ENCODE measurements around the gene HSD11B2. TPM values are rescaled to one million over a fixed set of nuclear protein-coding genes. Genes with fewer than 3 reads are reported as not detected.
A peak's percentile ranks its signal among the peaks of the same experiment; 100 is the strongest.

The HSD11B2 gene
- total and polyA plus RNA-seq, 2 of the 8 experiments (the other 6 are each of a cell fraction or from before 2014, with no cell fraction given): 28.7 to 32.9 TPM

GRCh38 chr16:67397812-67398545 is 32.9 kb upstream of the HSD11B2 start:
- Histone ChIP-seq H3K14ac (ENCODE audit: insufficient read length) (no peak overlapping the region), H4K5ac (ENCODE audit: insufficient read length, low read depth, low read length) (no peak overlapping the region), H4K20me1 (replicated peaks in 1 of 2; ENCODE audit: control insufficient read depth in 1 of 2, insufficient read depth in 2 of 2, low read length in 2 of 2) (peaks cover 2 to 6% of the 10 kb centered on the region in 2 experiments), H3K27me3 (replicated peaks in 1 of 4; ENCODE audit: control insufficient read depth in 3 of 4, extremely low read depth in 1 of 4, insufficient read depth in 3 of 4, low read length in 3 of 4) (peaks cover 20 to 40% (median 36%) of the 10 kb centered on the region in 4 experiments), H3K56ac (replicated peaks; ENCODE audit: insufficient read length, low read depth, low read length) (no peak overlapping the region), H3K27ac (ENCODE audit: low read depth, low read length) (no peak overlapping the region), H4K8ac (ENCODE audit: extremely low read depth, insufficient read depth, low read length) (no peak overlapping the region), H2BK20ac (ENCODE audit: low read length) (no peak overlapping the region), H3K23ac (ENCODE audit: insufficient read length) (no peak overlapping the region), H3K23me2 (ENCODE audit: low read depth, low read length) (peaks cover 2% of the 10 kb centered on the region; the same call in 1 of the 2 replicates), H3K4me1 (replicated peaks in 1 of 4; ENCODE audit: control insufficient read depth in 3 of 4, insufficient read depth in 4 of 4, low read length in 3 of 4) (peaks cover 0 to 35% (median 23%) of the 10 kb centered on the region in 4 experiments; a peak in 6 of 7 replicates), H3K79me1 (ENCODE audit: low read depth, low read length) (no peaks in the 10 kb centered on the region), H4K91ac (replicated peaks; ENCODE audit: insufficient read length, low read length) (no peak overlapping the region), H3K4me3 (ENCODE audit: extremely low read depth in 1 of 4, insufficient read depth in 2 of 4, low read depth in 3 of 4, low read length in 4 of 4) (no peak overlapping the region), H3K4me2 (ENCODE audit: insufficient read depth in 1 of 2, low read depth in 2 of 2, low read length in 2 of 2) (no peak overlapping the region), H2BK15ac (ENCODE audit: low read length) (no peak overlapping the region), H2AK5ac (ENCODE audit: low read depth, low read length) (no peak overlapping the region), H3K18ac (ENCODE audit: extremely low read depth, low read length) (no peak overlapping the region), H2AFZ (ENCODE audit: low read length) (no peak overlapping the region), H2BK12ac (ENCODE audit: low read depth, low read length) (no peak overlapping the region), H3K9ac (replicated peaks in 1 of 4; ENCODE audit: extremely low read depth in 1 of 4, low read depth in 3 of 4, low read length in 3 of 4) (no peak overlapping the region), H2BK120ac (replicated peaks; ENCODE audit: low read depth, low read length) (no peak overlapping the region), H3K79me2 (ENCODE audit: control insufficient read depth in 1 of 2, insufficient read depth in 2 of 2, low read length in 2 of 2) (no peaks in the 10 kb centered on the region), H3K36me3 (ENCODE audit: control insufficient read depth in 2 of 4, insufficient read depth in 4 of 4, low read length in 3 of 4) (no peaks in the 10 kb centered on the region), H2BK5ac (ENCODE audit: low read depth, low read length) (no peak overlapping the region), H3K4ac (replicated peaks; ENCODE audit: insufficient read length, low read depth, low read length) (no peak overlapping the region), H3K9me3 (ENCODE audit: insufficient read depth in 2 of 2, low read depth in 1 of 2, low read length in 1 of 2) (no peaks in the 10 kb centered on the region)
- WGBS, 2 experiments (ENCODE audit: extremely low coverage in 1 of 2, insufficient coverage in 1 of 2, insufficient read length in 1 of 2, insufficient replicate concordance in 2 of 2, low coverage in 1 of 2, low lambda C conversion rate in 2 of 2, missing lambda C conversion rate in 1 of 2): 88% methylated on average over 19 of the region's 22 CpGs; no CpG with 5 or more reads in 1 of the 2 experiments
- no peak for FAIRE-seq
- TF ChIP-seq RAD21 (IDR thresholded peaks at IDR 0.05 in 1 of 2, conservative IDR thresholded peaks at IDR 0.05 in 1 of 2; ENCODE audit: low read depth in 2 of 2, low read length in 2 of 2): peak in 1 of 2 experiments; percentile 7; a peak in 1 of 4 replicates
- no peak for TF ChIP-seq SRF (IDR thresholded peaks at IDR 0.05; ENCODE audit: low read depth, low read length)
- no peak for DNase-seq (ENCODE audit: low read depth in 1 of 2, low spot score in 2 of 2)
- ChIA-PET CTCF (ENCODE audit: partially characterized antibody) (interaction anchor here (0.8 to 32.4 kb wide), 14 partner anchors 10 to 116 kb away, joined by 3 to 476 read pairs (median 7); partner anchors contain the start of genes KCTD19, LRRC36 and ZDHHC1), POLR2A (ENCODE audit: partially characterized antibody) (interaction anchor here (1.0 to 2.3 kb wide), 3 partner anchors 9 to 20 kb away, joined by 3 to 5 read pairs (median 3); no protein-coding TSS in a partner anchor)
